Measurements from ENCODE around the gene DBI.
"Not testable (repeated sequence)": the region's sequence is repeated elsewhere in the genome, so short reads cannot be mapped to it uniquely, and the experiment has no call there.

DBI gene

DNA sequence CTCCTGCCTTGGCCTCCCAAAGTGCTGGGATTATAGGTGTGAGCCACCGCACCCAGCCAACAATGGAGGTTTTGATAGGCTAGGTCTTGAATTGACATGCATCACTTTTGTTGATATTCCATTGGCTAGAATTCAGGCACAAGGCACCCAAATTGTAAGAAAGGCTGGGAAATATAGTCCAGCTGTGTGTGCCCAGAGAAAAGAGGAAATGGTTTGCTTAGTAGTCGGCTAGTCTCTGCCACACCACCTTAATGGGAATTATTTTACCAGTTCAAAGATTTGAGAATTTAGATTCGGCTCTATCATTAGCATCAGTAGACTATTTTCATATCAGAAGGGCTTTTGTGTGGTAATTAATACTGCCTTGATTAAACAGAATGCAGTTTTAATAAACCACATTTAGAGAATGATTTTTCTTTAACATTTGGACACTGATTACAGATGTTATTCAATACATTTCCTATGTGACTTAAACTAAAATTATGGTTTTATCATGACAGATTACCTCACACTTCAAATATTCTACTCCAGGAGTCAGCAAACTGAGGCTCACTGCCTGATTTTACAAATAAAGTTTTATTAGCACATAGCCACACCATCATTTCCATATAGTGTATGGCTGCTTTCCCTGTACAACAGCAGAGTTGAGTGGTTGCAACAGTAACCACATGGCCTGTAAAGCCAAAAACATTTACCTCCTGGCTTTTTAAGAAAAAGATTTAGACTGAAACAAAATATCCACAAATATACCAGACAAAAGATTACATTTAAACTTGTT, 27.4 kb downstream of the DBI start:
- no peak for DNase-seq (ENCODE audit: low read depth in 2 of 2, low spot score in 1 of 2)

DNA sequence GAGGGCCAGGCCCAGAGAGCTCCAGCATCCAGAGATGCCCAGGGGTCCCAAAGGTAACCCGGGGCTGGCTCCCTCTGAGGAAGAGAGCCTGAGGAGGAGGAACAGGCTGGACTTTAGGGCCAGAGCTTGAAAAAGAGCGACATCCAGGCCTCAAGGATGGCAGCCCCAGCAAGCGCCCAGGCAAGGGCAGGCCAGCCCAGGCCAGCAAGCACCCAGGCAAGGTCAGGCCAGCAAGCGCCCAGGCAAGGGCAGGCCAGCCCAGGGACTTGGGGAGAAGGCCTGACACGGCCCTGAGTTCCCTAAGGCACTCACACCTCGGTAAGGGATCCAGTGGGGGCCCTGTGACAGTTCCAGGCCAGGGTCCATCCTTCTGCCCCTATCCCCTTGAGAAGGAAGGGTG, 30.4 kb downstream of the DBI start:
- no peak for DNase-seq (ENCODE audit: low read depth in 2 of 2, low spot score in 1 of 2)

DNA sequence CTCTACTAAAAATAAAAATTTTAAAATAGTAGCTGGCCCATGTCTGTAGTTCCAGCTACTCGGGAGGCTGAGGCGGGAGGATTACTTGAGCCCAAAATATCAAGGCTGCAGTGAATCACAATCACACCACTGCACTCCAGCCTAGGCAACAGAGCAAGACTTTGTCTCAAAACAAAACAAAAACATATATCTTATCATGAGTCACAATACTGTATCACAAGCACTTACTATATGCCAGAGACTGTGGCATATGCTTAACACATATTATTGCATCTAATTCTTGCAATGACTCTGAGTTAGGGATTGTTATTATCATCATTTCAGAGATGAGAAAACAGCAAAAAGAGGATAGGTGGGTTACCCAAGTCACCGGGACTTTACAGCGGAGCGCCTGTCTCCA, 35.3 kb downstream of the DBI start:
- no peak for DNase-seq (ENCODE audit: low read depth in 2 of 2, low spot score in 1 of 2)

DNA sequence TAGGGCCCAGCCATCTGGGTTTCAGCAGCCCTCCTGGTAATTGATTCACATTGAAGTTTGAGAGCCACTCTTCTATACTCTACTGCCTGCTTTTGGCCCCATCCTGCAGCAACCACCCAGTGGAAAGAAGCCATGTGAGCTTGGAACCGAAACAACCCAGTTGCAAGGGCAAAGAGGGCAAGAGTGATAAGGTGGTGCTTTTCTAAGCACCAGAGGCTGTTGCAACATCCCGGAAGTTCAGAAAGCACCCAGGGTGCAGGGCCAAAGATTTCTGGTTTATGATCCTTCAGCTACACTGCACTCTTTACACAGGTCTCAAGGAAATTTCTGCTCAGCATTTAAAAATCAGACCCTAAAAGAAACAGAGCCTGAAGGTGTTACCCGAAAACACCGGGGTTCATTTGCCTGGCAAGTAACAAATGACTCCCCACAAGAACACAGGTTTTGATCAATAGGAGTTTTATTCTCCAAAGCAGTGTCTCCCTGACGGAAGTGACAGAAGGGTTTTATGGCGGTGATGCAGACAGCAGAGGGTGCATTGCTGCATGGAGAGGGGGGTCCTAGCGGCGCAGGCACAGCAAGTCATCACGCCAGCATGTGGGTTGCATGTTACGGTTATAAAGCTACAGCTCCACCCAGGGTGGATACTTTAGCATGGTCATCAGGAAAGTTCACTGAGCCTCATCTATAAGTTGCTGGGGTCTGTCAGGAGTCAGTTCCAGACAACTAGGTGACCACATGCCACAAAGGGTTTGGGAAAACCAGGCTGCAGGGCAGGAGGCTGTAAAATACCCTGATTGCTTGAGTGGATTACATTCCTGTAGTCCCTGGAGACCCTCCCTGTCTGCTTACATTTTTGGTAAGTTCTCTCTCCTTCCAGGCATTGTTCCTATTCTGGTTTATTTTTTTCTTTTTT, 36.1 kb downstream of the DBI start:
- no peak for DNase-seq (ENCODE audit: low read depth in 2 of 2, low spot score in 1 of 2)

DNA sequence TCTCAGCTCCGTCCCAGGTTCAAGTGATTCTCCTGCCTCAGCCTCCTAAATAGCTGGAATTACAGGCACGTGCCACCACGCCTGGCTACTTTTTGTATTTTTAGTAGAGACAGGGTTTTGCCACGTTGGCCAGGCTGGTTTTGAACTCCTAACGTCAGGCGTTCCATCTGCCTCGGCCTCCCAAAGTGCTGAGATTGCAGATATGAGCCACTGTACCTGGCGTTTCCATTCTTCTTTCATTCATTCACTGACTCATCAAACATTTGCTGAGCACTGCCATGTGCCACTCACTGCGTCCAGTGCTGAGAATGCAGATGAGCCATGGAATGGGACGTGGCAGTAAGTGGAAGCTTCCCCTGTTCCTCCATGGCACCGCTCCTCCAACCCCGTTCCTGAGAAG, 36.8 kb downstream of the DBI start:
- DNase-seq (ENCODE audit: low read depth in 2 of 2, low spot score in 1 of 2) = not testable (repeated sequence)

DNA sequence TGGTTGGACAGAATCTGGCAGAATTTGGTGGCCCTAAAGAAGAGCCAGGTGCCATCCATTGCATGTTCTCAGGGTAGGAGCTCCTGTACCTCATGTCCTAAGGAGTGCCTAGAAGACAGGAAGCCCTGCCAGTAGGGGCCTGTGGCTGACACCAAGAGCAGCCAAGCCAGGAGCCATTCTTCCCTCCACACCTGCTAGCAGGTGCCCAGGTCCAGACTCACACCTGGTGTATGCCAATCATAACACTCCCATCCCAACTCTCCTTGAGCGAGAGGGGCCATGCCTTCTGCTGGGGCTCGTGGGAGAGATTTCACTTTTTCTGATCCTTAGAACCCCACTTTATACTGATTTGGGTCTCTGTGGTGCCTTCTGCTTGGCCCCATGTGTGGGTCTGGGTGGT, 38.4 kb downstream of the DBI start:
- no peak for DNase-seq (ENCODE audit: low read depth in 2 of 2, low spot score in 1 of 2)

DNA sequence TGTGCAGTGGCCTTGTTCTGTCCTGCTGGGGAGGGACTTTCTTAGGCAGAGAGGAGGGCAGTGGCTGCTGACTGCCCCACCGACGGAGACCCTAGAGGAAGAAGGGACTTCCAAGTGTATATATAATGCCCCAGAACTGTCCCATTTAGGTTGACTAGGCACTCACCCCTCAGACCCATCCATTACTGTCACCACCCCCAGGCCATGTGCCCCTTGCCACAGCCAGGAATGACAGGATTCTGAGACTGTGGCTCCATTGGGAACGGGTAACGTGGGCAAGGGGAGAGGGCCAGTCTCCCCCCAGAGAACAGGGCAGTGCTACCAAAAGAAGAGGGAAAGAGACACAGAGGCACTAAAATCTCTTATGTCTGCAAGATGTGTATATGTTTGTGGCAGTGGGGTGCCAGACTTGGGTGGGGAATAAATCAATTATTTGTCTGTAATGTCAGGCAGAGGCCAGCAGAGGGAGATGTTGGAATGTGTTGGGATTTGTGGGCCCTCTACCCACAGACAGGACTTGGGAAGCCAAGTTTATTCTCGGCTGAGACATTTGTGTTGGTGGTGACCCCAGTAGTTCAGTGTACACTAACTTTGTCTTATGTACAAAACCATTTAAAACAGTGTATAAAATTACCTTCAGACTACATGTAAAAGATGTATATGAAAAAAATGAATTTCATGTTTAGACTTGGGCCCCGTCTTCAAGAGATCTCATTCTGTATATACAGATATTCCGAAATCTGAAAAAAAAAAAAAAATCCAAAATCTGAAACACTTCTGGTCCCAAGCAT, 40.8 kb downstream of the DBI start:
- no peak for DNase-seq (ENCODE audit: low read depth in 2 of 2, low spot score in 1 of 2)

DNA sequence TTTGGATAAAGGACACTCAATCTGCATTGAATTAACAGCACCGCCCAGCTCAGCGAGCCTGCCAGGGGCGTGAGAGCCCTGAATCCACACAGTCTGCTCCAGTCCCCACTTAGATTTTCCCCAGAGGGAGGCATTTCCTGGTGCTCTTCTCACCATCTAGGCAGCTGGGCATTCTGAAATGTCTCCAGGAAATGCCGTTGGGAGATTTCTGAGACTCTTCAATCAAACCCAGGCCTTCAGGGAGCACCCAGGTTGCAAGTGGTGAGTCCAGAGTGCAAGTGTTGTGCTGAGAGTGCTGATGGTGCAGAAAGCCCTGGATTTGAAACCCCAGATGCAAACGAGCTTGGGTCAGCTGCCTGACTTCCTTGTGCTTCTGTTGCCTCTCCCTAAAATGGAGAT, 41.4 kb downstream of the DBI start:
- no peak for DNase-seq (ENCODE audit: low read depth in 2 of 2, low spot score in 1 of 2)

DNA sequence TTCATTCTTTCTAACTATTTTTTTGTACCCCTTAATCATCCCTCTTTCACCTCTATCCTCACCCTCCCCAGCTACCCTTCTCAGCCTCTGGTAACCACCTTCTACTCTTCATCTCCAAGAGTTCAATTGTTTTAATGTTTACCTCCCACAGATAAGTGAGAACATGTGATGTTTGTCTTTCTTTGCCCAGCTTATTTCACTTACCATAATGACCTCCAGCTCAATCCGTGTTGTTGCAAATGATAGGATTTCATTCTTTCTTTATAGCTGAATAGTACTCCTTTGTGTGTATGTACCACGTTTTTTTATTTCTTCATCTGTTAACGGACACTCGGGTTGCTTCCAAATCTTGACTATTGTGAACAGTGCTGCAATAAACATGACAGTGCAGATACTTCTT, 42.7 kb downstream of the DBI start:
- DNase-seq (ENCODE audit: low read depth in 2 of 2, low spot score in 1 of 2) = no peak

DNA sequence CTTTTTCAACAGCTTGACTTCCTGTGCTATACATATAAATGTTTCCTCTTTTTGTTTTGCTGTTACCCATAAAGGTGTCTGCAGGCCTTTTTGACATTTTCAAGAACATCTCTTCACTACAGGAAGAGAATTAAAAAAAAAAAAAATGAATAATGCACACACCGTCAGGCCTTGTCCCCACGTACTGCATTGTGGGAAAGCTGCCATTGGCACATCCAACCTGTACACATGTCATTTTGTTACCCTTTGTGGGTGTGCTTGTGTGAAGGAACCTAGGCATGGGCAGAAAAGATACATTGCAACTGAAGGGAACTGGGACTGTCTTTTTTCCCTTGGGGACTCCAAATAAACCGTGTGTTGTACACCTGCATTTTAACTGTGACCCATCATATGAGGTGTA, 48.1 kb downstream of the DBI start:
- DNase-seq (ENCODE audit: low read depth in 2 of 2, low spot score in 1 of 2) = no peak

DNA sequence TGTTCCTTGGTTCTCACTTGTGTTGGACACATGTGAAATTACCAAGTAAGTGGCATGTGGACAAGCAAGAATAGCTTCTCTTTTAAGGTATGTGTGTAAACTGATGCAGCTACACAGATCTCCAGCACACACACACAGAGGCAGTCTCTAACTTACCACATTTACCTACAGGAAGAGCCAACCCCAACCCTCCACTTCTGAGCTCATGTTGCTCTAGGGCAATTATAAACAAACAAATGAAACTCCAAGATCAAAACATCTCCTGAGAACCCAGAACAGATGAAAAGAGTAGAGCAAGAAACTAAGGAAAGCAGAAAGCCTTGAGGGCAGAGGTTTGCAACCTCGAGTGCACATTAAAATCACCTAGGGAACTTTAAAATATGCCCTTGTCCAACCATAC, 48.9 kb downstream of the DBI start:
- DNase-seq (ENCODE audit: low read depth in 2 of 2, low spot score in 1 of 2) = no peak

DNA sequence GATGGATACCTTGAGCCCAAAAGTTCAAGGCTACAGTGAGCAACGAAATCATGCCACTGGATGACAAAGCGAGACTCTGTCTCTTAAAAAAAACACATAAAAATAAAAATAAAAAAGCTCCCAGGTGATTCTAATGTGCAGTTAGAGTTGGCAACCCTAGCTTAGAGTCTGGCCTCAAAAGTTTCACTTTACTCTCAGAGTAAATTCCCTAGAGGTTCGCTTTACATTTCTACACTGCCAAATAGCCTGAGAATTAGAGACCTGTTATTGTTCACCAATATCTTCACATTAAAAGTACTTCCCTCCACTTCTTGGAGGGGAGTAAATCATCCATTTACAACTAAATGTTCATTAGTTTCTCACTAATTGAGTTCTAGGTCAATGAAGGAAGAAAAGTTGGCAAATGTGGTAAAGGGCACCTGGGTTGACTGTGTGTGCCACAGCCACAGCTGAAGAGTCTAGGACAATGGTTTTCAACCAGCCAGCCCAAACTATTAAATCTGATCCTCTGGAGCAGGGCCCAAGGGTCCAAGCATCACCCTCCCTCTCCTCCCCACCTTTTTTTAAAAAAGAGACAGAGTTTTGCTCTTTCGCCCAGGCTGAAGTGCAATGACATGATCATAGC, 49.6 kb downstream of the DBI start:
- DNase-seq (ENCODE audit: low read depth in 2 of 2, low spot score in 1 of 2) = no peak

DNA sequence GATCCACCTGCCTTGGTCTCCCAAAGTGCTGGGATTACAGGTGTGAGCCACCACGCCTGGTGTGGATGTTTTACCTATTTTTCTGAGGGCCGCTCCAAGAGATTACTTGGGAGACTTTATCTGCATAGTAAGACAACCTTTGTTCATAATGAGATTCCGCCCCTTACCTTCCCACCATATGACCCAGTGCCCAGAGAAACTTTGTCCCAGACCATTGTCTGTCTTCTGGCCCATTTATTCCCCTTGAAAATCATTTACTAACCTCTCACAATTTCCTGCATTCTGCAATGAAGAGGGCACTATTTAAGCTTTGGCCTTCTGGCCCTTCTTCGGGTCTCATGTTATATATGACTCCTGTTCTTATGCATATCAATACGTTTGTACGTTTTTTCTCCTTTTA, 51.1 kb downstream of the DBI start:
- no peak for DNase-seq (ENCODE audit: low read depth in 2 of 2, low spot score in 1 of 2)

DNA sequence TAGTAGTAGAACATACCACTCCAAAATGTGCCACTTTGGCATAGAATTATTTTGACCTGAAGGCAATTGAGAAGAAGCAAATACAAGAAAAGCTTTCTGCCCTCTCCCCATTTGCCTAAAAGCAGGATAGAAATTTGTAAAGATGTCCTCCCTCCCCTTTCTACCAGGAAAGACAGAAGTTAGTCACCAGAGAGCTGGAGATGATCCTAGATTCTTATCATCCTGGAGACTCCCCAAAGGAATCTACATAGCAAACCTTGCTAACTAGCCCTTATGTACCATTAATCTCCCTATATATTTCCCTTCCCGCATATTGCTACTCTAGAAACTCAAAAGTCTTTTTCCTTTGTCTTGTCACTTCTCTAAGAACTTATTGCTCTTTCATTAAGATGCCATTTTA, 52.3 kb downstream of the DBI start:
- DNase-seq (ENCODE audit: low read depth in 2 of 2, low spot score in 1 of 2) = no peak

DNA sequence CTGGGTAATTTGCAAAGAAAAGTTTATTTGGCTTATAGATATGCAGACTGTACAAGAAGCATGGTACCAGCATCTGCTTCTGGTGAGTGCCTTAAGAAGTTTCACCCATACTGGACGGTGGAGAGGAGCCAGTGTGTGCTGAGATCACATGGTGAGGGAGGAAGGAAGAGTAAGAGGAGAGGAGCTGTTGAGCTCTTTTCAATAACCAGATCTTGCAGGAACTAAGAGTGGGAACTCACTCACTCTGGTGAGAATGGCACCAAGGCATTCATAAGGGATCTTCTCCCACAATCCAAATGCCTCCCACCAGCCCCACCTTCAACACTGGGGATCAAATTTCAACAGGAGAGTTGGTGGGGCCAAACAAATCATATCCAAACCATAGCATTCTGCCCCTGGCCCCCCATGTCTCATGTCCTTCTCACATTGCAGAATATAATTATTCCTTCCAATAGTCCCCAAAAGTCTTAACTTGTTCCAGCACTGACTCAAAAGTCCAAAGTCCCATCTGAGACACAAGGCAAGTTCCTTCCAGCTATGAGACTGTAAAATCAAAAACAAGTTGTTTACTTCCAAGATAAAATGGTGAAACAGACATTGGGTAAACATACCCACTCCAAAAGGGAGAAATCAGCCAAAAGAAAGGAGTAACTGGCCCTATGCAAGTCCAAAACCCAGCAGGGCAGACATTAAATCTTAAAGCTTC, 53.2 kb downstream of the DBI start:
- DNase-seq (ENCODE audit: low read depth in 2 of 2, low spot score in 1 of 2) = no peak

DNA sequence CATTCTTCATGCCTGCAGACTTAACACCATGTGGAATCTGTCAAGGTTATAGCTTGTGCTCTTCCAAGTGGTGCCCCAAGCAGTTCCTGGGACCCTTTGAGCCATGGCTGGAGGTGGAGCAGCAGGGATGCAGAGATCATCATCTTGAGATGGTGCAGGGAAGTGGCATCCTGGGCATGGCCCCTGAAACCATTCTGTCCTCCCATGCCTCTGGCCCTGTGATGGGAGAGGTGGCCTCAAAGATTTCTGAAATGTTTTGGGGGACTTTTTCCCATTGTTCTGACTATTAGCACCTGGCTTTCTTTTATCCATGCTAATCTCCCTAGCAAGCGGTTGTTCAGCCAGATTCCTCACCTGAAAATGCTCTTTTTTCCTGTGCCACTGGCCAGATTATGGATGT, 54.5 kb downstream of the DBI start:
- no peak for DNase-seq (ENCODE audit: low read depth in 2 of 2, low spot score in 1 of 2)

DNA sequence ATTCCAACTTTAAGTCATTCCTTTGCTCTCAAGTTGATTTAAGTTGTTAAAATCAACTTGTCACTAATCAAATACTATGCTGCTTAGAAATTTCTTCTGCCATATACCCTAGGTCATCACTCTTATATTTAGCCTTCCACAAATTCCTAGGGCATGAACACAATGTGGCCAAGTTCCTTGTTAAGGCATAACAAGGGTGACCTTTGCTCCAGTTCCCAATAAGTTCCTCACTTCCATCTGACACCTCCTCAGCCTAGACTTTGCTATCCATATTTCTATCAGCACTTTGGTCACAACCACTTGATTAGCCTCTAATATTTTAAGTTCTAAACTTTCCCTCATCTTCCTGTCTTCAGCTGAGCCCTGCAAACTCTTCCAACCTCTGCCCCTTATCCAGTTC, 55.0 kb downstream of the DBI start:
- no peak for DNase-seq (ENCODE audit: low read depth in 2 of 2, low spot score in 1 of 2)
